ENCODE results near the gene IGLL1. TPM values are rescaled to one million over a fixed set of nuclear protein-coding genes. Genes with fewer than 3 reads are reported as not detected.
"Not testable (repeated sequence)": the region's sequence is repeated elsewhere in the genome, so short reads cannot be mapped to it uniquely, and the experiment has no call there.

Gene IGLL1
- total RNA-seq, 1 donor from 2014 or later: not detected

- Histone ChIP-seq H3K9me3 (ENCODE audit: control insufficient read depth in 3 of 3, low read length in 3 of 3) (no peaks in the 10 kb centered on the region), H3K4me1 (ENCODE audit: control insufficient read depth in 3 of 3, insufficient read depth in 3 of 3, low read length in 3 of 3) (no peaks in the 10 kb centered on the region), H3K27ac (ENCODE audit: low read depth, low read length) (no peak overlapping the region), H3K4me3 (ENCODE audit: low read length in 3 of 3) (no peak overlapping the region), H3K27me3 (ENCODE audit: control insufficient read depth in 3 of 3, insufficient read depth in 3 of 3, low read length in 3 of 3) (peaks cover 4 to 15% (median 11%) of the 10 kb centered on the region in 3 donors), H3K36me3 (ENCODE audit: control insufficient read depth in 3 of 3, insufficient read depth in 3 of 3, low read length in 3 of 3) (no peaks in the 10 kb centered on the region), H3K9ac (ENCODE audit: low read depth in 1 of 3, low read length in 3 of 3) (no peak overlapping the region)
Observed at GRCh38 chr22:23574371-23574811, 5.7 kb downstream of the IGLL1 start.

GRCh38 chr22:23573701-23574235 lies 6.3 kb downstream of the IGLL1 start:
- H3K9me3 ChIP-seq (ENCODE audit: control insufficient read depth in 3 of 3, low read length in 3 of 3); H3K27ac ChIP-seq (ENCODE audit: low read depth, low read length); H3K9ac ChIP-seq (ENCODE audit: low read depth in 1 of 3, low read length in 3 of 3); H3K4me1 ChIP-seq (ENCODE audit: control insufficient read depth in 3 of 3, insufficient read depth in 3 of 3, low read length in 3 of 3); H3K4me3 ChIP-seq (ENCODE audit: low read length in 3 of 3); H3K36me3 ChIP-seq (ENCODE audit: control insufficient read depth in 3 of 3, insufficient read depth in 3 of 3, low read length in 3 of 3): not testable (repeated sequence)
- peaks cover 4 to 15% (median 13%) of the 10 kb centered on the region in 3 donors for H3K27me3 ChIP-seq (ENCODE audit: control insufficient read depth in 3 of 3, insufficient read depth in 3 of 3, low read length in 3 of 3)

GRCh38 chr22:23573106-23573505 lies 7.0 kb downstream of the IGLL1 start:
- H3K9ac ChIP-seq (ENCODE audit: low read depth in 1 of 3, low read length in 3 of 3); H3K4me1 ChIP-seq (ENCODE audit: control insufficient read depth in 3 of 3, insufficient read depth in 3 of 3, low read length in 3 of 3); H3K9me3 ChIP-seq (ENCODE audit: control insufficient read depth in 3 of 3, low read length in 3 of 3); H3K4me3 ChIP-seq (ENCODE audit: low read length in 3 of 3); H3K36me3 ChIP-seq (ENCODE audit: control insufficient read depth in 3 of 3, insufficient read depth in 3 of 3, low read length in 3 of 3); H3K27ac ChIP-seq (ENCODE audit: low read depth, low read length): not testable (repeated sequence)
- peaks cover 4 to 12% (median 11%) of the 10 kb centered on the region in 3 donors for H3K27me3 ChIP-seq (ENCODE audit: control insufficient read depth in 3 of 3, insufficient read depth in 3 of 3, low read length in 3 of 3)

GRCh38 chr22:23571486-23571885 lies 8.6 kb downstream of the IGLL1 start:
- Histone ChIP-seq H3K9me3 (ENCODE audit: control insufficient read depth in 3 of 3, low read length in 3 of 3) (no peaks in the 10 kb centered on the region), H3K27me3 (ENCODE audit: control insufficient read depth in 3 of 3, insufficient read depth in 3 of 3, low read length in 3 of 3) (peaks cover 9 to 20% (median 20%) of the 10 kb centered on the region in 3 donors), H3K9ac (ENCODE audit: low read depth in 1 of 3, low read length in 3 of 3) (no peak overlapping the region), H3K27ac (ENCODE audit: low read depth, low read length) (no peak overlapping the region), H3K4me1 (ENCODE audit: control insufficient read depth in 3 of 3, insufficient read depth in 3 of 3, low read length in 3 of 3) (no peaks in the 10 kb centered on the region), H3K36me3 (ENCODE audit: control insufficient read depth in 3 of 3, insufficient read depth in 3 of 3, low read length in 3 of 3) (no peaks in the 10 kb centered on the region), H3K4me3 (ENCODE audit: low read length in 3 of 3) (no peak overlapping the region)

GRCh38 chr22:23570681-23571080 lies 9.4 kb downstream of the IGLL1 start:
- Histone ChIP-seq H3K27me3 (ENCODE audit: control insufficient read depth in 3 of 3, insufficient read depth in 3 of 3, low read length in 3 of 3) (peaks cover 10 to 25% (median 20%) of the 10 kb centered on the region in 3 donors), H3K4me1 (ENCODE audit: control insufficient read depth in 3 of 3, insufficient read depth in 3 of 3, low read length in 3 of 3) (peaks cover 0 to 4% (median 3%) of the 10 kb centered on the region in 3 donors), H3K4me3 (ENCODE audit: low read length in 3 of 3) (no peak overlapping the region), H3K9ac (ENCODE audit: low read depth in 1 of 3, low read length in 3 of 3) (no peak overlapping the region), H3K27ac (ENCODE audit: low read depth, low read length) (no peak overlapping the region), H3K9me3 (ENCODE audit: control insufficient read depth in 3 of 3, low read length in 3 of 3) (no peaks in the 10 kb centered on the region), H3K36me3 (ENCODE audit: control insufficient read depth in 3 of 3, insufficient read depth in 3 of 3, low read length in 3 of 3) (no peaks in the 10 kb centered on the region)

GRCh38 chr22:23569716-23570115 lies 10.4 kb downstream of the IGLL1 start:
- Histone ChIP-seq H3K9ac (ENCODE audit: low read depth in 1 of 3, low read length in 3 of 3) (no peak overlapping the region), H3K4me3 (ENCODE audit: low read length in 3 of 3) (no peak overlapping the region), H3K27ac (ENCODE audit: low read depth, low read length) (no peak overlapping the region), H3K4me1 (ENCODE audit: control insufficient read depth in 3 of 3, insufficient read depth in 3 of 3, low read length in 3 of 3) (peaks cover 0 to 9% (median 5%) of the 10 kb centered on the region in 3 donors), H3K27me3 (ENCODE audit: control insufficient read depth in 3 of 3, insufficient read depth in 3 of 3, low read length in 3 of 3) (peaks cover 18 to 29% (median 24%) of the 10 kb centered on the region in 3 donors), H3K9me3 (ENCODE audit: control insufficient read depth in 3 of 3, low read length in 3 of 3) (no peaks in the 10 kb centered on the region), H3K36me3 (ENCODE audit: control insufficient read depth in 3 of 3, insufficient read depth in 3 of 3, low read length in 3 of 3) (no peaks in the 10 kb centered on the region)

GRCh38 chr22:23569291-23569690 lies 10.8 kb downstream of the IGLL1 start:
- no peak overlapping the region for H3K27ac ChIP-seq (ENCODE audit: low read depth, low read length)
- H3K27me3 ChIP-seq (ENCODE audit: control insufficient read depth in 3 of 3, insufficient read depth in 3 of 3, low read length in 3 of 3): peaks cover 22 to 29% (median 29%) of the 10 kb centered on the region in 3 donors
- peaks cover 0 to 9% (median 5%) of the 10 kb centered on the region in 3 donors for H3K4me1 ChIP-seq (ENCODE audit: control insufficient read depth in 3 of 3, insufficient read depth in 3 of 3, low read length in 3 of 3)
- H3K36me3 ChIP-seq (ENCODE audit: control insufficient read depth in 3 of 3, insufficient read depth in 3 of 3, low read length in 3 of 3): no peaks in the 10 kb centered on the region
- H3K9me3 ChIP-seq (ENCODE audit: control insufficient read depth in 3 of 3, low read length in 3 of 3): no peaks in the 10 kb centered on the region
- no peak overlapping the region for H3K9ac ChIP-seq (ENCODE audit: low read depth in 1 of 3, low read length in 3 of 3)
- H3K4me3 ChIP-seq (ENCODE audit: low read length in 3 of 3): no peak overlapping the region

GRCh38 chr22:23566705-23567475 lies 13.2 kb downstream of the IGLL1 start:
- Histone ChIP-seq H3K27ac (ENCODE audit: low read depth, low read length) (no peak overlapping the region), H3K4me3 (ENCODE audit: low read length in 3 of 3) (no peak overlapping the region), H3K9me3 (ENCODE audit: control insufficient read depth in 3 of 3, low read length in 3 of 3) (no peaks in the 10 kb centered on the region), H3K9ac (ENCODE audit: low read depth in 1 of 3, low read length in 3 of 3) (no peak overlapping the region), H3K27me3 (ENCODE audit: control insufficient read depth in 3 of 3, insufficient read depth in 3 of 3, low read length in 3 of 3) (peaks cover 34 to 45% (median 38%) of the 10 kb centered on the region in 3 donors), H3K36me3 (ENCODE audit: control insufficient read depth in 3 of 3, insufficient read depth in 3 of 3, low read length in 3 of 3) (no peaks in the 10 kb centered on the region), H3K4me1 (ENCODE audit: control insufficient read depth in 3 of 3, insufficient read depth in 3 of 3, low read length in 3 of 3) (peaks cover 0 to 9% (median 5%) of the 10 kb centered on the region in 3 donors)

- H3K9me3 ChIP-seq (ENCODE audit: control insufficient read depth in 3 of 3, low read length in 3 of 3): no peaks in the 10 kb centered on the region
- no peak overlapping the region for H3K27ac ChIP-seq (ENCODE audit: low read depth, low read length)
- peak overlapping the region in 2 of 3 donors; percentile 13 to 60 for H3K4me3 ChIP-seq (ENCODE audit: low read length in 3 of 3)
- peaks cover 37 to 47% (median 39%) of the 10 kb centered on the region in 3 donors for H3K27me3 ChIP-seq (ENCODE audit: control insufficient read depth in 3 of 3, insufficient read depth in 3 of 3, low read length in 3 of 3)
- no peaks in the 10 kb centered on the region for H3K36me3 ChIP-seq (ENCODE audit: control insufficient read depth in 3 of 3, insufficient read depth in 3 of 3, low read length in 3 of 3)
- H3K9ac ChIP-seq (ENCODE audit: low read depth in 1 of 3, low read length in 3 of 3): no peak overlapping the region
- peaks cover 0 to 9% (median 5%) of the 10 kb centered on the region in 3 donors for H3K4me1 ChIP-seq (ENCODE audit: control insufficient read depth in 3 of 3, insufficient read depth in 3 of 3, low read length in 3 of 3)
Observed at GRCh38 chr22:23565915-23566704, 14.0 kb downstream of the IGLL1 start.
